HG02840 (cell line): ENCODE data around the gene CUBN.

Experiments
- ATAC-seq: cut with Tn5 transposase; IDR thresholded peaks from one replicate; pipeline ENCODE4 v1.9.1; 2021; ENCODE audit warnings: mild to moderate bottlenecking, moderate library complexity, moderate number of reproducible peaks; ENCODE audit not compliant: unreplicated experiment, low FRiP score

The CUBN gene

GRCh38 chr10:17049195-17049594 is 80.4 kb downstream of the CUBN start:
- no peak for ATAC-seq

DNA sequence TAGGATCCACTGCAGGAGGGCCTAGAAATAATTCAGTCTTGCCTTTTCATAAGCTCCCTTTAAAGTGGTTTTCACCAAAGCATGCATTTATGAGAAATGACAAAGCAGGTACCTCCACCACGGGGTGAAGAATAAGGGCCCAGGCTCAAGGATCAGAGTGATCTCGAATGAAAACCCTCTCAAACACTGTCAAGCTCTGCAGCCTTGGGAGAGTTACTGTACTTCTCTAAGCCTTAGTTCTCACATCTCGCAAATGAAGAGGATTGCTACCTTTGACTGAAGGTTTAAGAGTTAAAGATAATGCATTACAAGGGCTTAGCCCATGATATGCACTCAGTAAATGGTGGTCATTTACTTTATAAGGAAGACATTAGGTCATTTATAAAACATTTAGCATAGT is 81.7 kb downstream of the CUBN start:
- no peak for ATAC-seq

GRCh38 chr10:17046989-17047388 is 82.6 kb downstream of the CUBN start:
- no peak for ATAC-seq

DNA sequence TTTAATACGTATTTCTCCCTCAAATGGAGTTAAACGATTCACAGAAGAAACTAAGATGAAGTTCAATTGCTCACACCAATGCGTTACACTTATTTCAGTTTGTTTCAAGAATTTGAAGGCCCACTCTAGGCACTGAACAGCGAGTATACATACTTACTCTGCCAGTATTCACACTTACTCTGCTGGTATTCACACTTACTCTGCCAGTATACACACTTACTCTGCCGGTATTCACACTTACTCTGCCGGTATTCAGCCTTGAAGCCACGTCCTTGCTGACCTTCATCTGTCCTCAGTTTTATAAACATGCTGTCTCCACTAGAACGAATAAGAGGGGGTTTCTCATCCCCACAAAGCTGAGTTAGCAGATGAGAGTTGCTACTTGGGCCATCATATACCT is 86.0 kb downstream of the CUBN start:
- ATAC-seq, result no peak

DNA sequence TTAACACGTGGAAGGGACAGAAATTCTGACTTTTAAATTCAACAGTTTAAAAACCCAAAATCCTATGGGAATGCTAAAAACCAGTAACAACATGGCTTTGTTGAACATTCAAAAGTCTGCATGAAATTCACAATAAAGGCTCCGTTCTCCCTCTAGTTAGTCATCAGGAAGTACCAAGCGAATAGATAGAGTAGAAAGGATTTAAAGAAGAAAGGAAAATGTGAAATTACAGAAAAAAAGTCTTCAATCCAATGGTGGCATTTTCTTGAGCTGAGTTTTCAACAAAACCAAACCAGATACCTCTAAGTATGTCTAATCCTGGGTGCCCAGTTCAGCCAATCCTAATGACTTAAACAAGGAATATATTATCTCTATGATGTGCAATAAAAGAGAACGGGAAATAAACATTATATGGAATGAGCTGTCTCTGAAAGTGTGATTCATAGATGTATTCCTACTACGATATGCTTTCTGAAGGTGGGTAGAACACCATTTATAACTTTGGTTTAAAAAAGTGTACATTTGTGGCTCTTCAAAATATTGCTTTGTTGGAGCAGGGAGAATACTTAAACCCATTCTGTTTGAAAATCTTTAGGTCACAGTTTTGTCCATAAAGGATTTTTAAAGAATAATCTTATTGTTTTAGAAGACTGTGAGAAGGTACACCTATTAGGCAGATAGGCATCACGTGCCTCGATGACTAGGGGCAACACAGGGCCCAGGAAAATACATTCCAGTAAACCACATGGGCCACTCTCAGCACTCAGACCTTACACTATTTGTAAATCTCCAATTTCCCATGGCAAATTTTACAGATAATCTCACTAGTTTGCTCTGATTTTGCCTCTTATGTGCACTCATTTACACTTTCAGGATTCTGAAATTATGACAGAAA is 87.7 kb downstream of the CUBN start:
- ATAC-seq, result no peak

- no peak for ATAC-seq
These were observed 91.0 kb downstream of the CUBN start for GRCh38 chr10:17038627-17039026.

DNA sequence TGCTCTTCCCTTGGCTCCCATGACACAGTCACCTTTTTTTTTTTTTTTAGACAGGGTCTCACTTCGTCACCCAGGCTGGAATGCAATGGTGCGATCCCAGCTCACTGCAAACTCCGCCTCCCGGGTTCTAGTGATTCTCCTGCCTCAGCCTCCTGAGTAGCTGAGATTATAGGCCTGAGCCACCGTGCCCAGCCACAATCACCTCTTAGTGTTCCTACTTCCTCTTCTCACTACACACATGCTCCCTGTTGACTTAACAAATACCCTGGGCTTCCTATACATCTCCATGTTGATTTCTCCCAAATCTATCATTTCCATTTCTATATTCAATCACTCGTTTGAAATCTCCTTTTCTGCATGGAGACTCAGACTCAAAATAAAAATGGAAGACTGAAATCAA is 91.7 kb downstream of the CUBN start:
- ATAC-seq, result no peak

DNA sequence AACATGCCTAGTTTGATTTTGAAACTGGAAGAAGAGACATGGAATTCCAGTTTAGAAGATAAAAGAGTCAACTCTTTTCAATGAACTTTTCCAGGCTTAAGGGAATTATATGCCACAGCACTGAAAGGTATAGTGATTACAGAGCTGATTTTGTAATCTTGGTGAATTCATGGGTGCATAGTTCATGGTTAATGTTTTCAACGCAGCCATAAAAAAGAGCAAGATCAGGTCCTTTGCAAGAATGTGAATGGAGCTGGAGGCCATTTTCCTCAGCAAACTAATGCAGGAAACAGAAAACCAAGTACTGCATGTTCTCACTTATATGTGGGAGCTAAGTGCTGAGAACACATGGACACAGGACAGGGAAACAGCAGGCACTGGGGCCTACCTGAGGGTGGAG is 94.2 kb downstream of the CUBN start:
- ATAC-seq, result no peak

DNA sequence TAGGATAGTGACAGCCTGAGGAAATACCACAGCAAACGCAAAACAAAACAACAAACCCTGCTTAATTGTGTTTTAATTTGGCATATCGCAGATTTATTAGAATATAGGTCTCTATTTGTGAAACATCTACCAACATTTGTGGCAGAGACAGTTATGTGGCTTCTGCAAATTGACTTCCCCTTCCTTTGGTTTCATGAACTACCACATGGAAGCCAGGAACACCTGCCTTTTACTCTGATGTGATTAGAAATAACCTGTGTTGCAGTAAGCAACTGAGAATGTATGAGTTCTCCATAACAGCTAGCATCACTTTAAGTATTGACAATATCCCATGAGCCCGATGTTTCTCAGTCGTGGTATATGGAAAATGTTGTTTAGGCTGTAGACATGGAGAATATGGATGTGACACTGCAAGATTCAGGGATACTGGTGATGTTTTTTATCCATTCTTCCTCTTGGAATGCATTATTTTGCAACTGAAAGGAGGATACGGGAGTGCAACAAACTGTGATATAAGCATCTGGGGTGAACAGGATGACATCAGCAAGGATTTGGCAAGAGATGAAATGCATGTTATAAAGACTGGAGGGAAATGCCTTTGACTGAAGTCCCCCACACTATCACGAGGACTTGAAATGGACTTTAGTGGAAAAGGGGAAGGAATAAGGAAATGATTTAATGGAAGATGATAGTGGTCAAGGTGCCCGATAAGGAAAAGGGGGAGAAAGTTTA is 95.9 kb downstream of the CUBN start:
- no peak for ATAC-seq

- ATAC-seq, result no peak
These were observed 97.7 kb downstream of the CUBN start for GRCh38 chr10:17031637-17032635.

- ATAC-seq, result no peak
These were observed 99.9 kb downstream of the CUBN start for GRCh38 chr10:17029581-17030271.

- ATAC-seq, result no peak
These were observed 100.4 kb downstream of the CUBN start for GRCh38 chr10:17029239-17029580.

GRCh38 chr10:17028798-17029197 is 100.8 kb downstream of the CUBN start:
- no peak for ATAC-seq

GRCh38 chr10:17026686-17027485 is 102.7 kb downstream of the CUBN start:
- ATAC-seq, result peak; percentile 42

DNA sequence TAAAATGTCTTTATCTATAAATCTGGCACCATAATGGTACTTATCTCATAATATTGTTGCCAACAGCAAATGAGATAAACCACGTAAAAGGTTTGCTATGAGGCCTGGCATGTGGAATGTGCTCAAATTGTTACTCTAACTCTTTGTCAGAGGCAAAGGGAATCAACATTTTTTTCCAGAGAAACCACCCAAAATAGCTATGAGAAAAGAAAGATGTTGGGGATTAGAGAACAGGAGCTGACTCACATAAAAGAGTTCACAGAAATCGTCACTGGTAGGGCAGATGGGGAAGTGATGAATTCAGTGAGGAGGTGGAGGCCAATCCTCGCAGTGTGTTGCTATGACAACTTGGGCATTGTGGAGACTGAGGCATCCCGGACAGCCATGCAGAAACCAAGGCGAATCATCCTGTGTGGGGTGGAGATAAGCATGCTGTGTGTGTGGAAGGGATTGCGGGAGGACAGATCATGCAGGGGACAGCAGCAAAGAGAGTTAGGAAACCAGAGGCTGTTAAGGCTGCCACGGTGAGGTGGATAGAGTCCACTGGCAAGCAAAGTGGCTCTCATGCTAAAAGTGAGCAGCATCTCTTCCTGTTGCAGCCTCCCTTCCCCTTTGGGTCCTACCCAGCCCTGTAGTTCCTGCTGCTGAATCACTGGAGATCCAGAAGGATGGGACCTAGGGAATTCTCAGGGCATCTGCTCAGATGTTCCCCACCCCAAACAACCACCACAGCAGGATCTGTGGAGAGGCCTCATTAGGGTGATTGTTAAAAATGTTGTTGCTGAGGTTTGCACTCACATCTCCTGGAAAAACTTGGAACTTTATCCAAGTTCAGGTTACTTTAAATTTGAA is 103.9 kb downstream of the CUBN start:
- ATAC-seq, result no peak

DNA sequence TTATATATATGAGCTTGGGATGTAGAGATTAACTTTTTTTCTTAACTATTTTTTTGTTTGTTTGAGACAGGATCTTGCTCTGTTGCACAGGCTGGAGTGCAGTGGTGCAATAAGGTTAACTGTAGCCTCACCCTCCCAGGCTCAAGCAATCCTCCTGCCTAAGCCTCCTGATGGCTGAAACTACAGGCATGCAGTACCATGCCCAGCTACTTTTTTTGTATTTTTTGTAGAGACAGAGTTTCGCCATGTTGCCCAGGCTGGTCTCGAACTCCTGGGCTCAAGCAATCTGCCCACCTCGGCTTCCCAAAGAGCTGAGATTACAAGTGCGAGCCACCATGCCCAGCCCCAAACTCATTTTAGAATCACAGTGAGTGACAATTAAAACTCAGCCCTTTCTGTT is 105.2 kb downstream of the CUBN start:
- ATAC-seq, result no peak

- ATAC-seq, result peak; percentile 95
These were observed 106.0 kb downstream of the CUBN start for GRCh38 chr10:17023386-17024298.
